ENCODE data around the gene SSX4B. TPM values are rescaled to one million over a fixed set of nuclear protein-coding genes. Genes with fewer than 3 reads are reported as not detected.

The SSX4B gene
- total RNA-seq, 1 experiment from 2014 or later = 0.15 TPM

- no peaks in the 10 kb centered on the region for H3K36me3 ChIP-seq (ENCODE audit: control insufficient read depth, insufficient read depth, low read length)
- intact Hi-C loops (cut with micrococcal nuclease; ENCODE audit: unreplicated experiment) (no loop called here), in situ Hi-C loops (cut with HindIII; ENCODE audit: low pct_unique_long_range_greater_than_20kb, low sequenced_read_pairs) (no loop called here)
- TF ChIP-seq REST (IDR thresholded peaks at IDR 0.05; ENCODE audit: insufficient read depth in 1 of 2, low read depth in 2 of 2, low read length in 1 of 2) (no peak), TCF7L2 (IDR thresholded peaks at IDR 0.05; ENCODE audit: low read depth, low read length) (no peak), POLR2AphosphoS5 (IDR thresholded peaks at IDR 0.05; ENCODE audit: low read depth, low read length) (no peak), SIN3A (IDR thresholded peaks at IDR 0.05; ENCODE audit: borderline replicate concordance, insufficient read depth, low read depth, low read length) (no peak), CTCF (IDR thresholded peaks at IDR 0.05) (no peak)
- H3K9me3 ChIP-seq (ENCODE audit: control insufficient read depth, insufficient read depth, low read depth, low read length) = no peaks in the 10 kb centered on the region
- BruUV-seq (replicated peaks) = no TSS peak
- ChIA-PET CTCF (no interaction called here), POLR2A (no interaction called here)
- H3K27ac ChIP-seq (ENCODE audit: low read length) = no peak overlapping the region
- no peak overlapping the region for H3K4me3 ChIP-seq (ENCODE audit: low read depth in 2 of 2, low read length in 2 of 2)
- ATAC-seq (no peak), DNase-seq (ENCODE audit: low read depth, low spot score) (no peak)
- no peaks in the 10 kb centered on the region for H3K27me3 ChIP-seq (ENCODE audit: control insufficient read depth, insufficient read depth, low read length)
- H3K4me1 ChIP-seq (ENCODE audit: control insufficient read depth, insufficient read depth, low read length) = no peaks in the 10 kb centered on the region
Measured at GRCh38 chrX:48459483-48459882, 47.7 kb upstream of the SSX4B start.

GRCh38 chrX:48458711-48459110 is 47.0 kb upstream of the SSX4B start:
- H3K27ac ChIP-seq (ENCODE audit: low read length) = no peak overlapping the region
- ChIA-PET CTCF (no interaction called here), POLR2A (no interaction called here)
- H3K9me3 ChIP-seq (ENCODE audit: control insufficient read depth, insufficient read depth, low read depth, low read length) = no peaks in the 10 kb centered on the region
- in situ Hi-C loops (cut with HindIII; ENCODE audit: low pct_unique_long_range_greater_than_20kb, low sequenced_read_pairs) = no loop called here
- TF ChIP-seq CTCF (IDR thresholded peaks at IDR 0.05) (no peak), TCF7L2 (IDR thresholded peaks at IDR 0.05; ENCODE audit: low read depth, low read length) (no peak), REST (IDR thresholded peaks at IDR 0.05; ENCODE audit: insufficient read depth in 1 of 2, low read depth in 2 of 2, low read length in 1 of 2) (no peak), SIN3A (IDR thresholded peaks at IDR 0.05; ENCODE audit: borderline replicate concordance, insufficient read depth, low read depth, low read length) (no peak), POLR2AphosphoS5 (IDR thresholded peaks at IDR 0.05; ENCODE audit: low read depth, low read length) (no peak)
- no peaks in the 10 kb centered on the region for H3K36me3 ChIP-seq (ENCODE audit: control insufficient read depth, insufficient read depth, low read length)
- no peaks in the 10 kb centered on the region for H3K4me1 ChIP-seq (ENCODE audit: control insufficient read depth, insufficient read depth, low read length)
- DNase-seq (ENCODE audit: low read depth, low spot score) (no peak), ATAC-seq (no peak)
- intact Hi-C loops (cut with micrococcal nuclease; ENCODE audit: unreplicated experiment) = no loop called here
- H3K27me3 ChIP-seq (ENCODE audit: control insufficient read depth, insufficient read depth, low read length) = no peaks in the 10 kb centered on the region
- no peak overlapping the region for H3K4me3 ChIP-seq (ENCODE audit: low read depth in 2 of 2, low read length in 2 of 2)
- BruUV-seq (replicated peaks) = no TSS peak

All from Panc1 (cell line).